ENCODE results near the gene KRT80.

The KRT80 gene

DNA sequence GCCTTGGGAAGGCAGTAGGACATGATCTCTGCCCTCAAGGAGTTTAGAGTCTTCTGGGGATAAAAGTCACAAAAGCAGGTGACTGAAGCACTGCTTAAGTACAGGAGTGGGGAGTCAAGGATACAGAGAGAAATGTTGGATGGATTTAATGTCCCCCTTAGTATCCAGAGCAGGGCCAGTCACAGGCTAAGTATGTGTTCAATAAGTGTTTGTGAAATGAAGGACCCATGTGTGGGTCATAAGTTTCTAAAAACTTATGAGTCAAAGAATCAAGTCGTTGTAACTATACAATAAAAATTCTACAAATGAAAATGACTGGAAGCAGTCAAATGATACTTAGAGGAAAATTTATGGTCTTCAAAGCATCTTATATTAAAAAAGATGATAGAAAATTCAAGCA, 25.1 kb downstream of the KRT80 start:
- Mint-ChIP-seq H3K36me3 (no peaks in the 10 kb centered on the region), H3K27ac (no peak overlapping the region), H3K27me3 (no peaks in the 10 kb centered on the region), H3K9me3 (no peaks in the 10 kb centered on the region), H3K4me1 (peaks cover 22% of the 10 kb centered on the region), H3K4me3 (no peak overlapping the region)

DNA sequence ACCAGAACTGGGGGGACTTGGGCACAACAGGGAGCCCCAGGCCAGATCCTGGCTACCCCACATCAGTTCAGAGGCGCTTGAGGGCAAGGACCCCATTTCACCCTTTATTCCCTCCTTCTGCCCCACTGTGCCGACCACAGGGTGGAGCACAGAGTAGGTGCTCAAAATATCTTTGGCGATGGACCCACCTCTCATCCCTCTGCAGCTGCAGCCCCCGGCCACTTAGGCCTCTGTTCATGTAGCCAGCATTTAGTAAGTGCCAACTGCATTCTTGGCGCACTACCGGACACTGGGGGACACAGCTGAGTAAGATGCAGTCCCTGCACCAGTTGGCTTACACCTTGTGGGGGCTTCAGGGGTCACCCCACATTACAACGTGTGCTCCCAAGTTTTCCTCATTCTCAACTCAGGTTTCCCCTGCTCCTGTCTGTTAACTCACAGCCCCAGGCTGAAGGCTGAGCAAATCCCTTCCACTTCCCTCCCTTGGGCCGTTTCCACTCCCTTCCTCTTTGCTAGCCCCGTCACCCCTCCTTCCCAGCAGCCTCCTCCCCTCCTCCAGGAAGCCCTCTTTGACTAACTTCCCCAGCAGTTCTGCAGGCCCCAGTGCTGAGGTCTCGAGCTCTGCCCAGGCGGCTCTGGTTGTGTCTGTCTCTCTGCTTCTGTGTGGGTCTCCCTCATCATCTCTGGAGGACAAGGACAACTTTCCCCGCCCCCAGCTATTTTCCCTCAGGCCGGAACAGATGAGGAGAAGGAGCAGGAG, 26.5 kb downstream of the KRT80 start:
- Mint-ChIP-seq H3K4me1 (peaks cover 30% of the 10 kb centered on the region), H3K36me3 (no peaks in the 10 kb centered on the region), H3K27me3 (no peaks in the 10 kb centered on the region), H3K9me3 (no peaks in the 10 kb centered on the region), H3K27ac (no peak overlapping the region), H3K4me3 (no peak overlapping the region)

DNA sequence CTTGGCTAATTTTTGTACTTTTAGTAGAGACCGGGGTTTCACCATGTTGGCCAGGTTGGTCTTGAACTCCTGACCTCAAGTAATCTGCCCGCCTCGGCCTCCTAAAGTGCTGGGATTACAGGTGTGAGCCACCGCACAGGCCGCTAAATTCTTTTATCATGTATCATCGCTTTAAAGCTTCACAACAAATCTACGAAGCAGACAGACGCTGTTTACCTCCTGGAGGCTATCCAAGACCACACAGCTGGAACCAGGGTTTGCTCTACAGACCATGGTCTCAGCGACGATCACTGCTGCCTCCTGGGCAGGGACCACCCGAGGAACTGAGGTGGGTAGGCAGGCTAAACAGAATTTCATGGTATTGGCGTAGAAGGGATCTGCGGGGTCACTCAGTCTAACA, 27.2 kb downstream of the KRT80 start:
- H3K36me3 Mint-ChIP-seq, result no peaks in the 10 kb centered on the region
- no peaks in the 10 kb centered on the region for H3K27me3 Mint-ChIP-seq
- no peaks in the 10 kb centered on the region for H3K9me3 Mint-ChIP-seq
- H3K27ac Mint-ChIP-seq, result no peak overlapping the region
- peaks cover 30% of the 10 kb centered on the region for H3K4me1 Mint-ChIP-seq
- no peak overlapping the region for H3K4me3 Mint-ChIP-seq

DNA sequence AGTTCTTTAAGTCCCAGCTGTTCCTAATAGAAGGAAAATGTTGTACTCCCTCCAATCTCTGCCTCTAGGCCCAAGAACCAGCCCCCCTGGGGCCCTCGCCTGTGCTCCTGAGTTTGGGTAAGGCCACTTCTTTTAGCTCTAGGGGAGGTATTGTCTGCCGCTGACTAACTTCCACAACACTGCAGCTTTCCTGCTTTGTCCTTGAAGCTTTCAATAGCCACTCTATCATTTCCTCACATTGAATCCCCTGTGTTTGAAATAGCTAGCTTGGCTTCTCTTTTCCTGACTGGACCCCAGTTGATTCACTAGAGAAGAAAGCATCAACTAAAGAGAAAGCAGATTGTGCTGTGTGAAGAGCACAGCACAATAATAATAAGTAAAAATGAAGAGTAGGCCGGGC, 28.8 kb downstream of the KRT80 start:
- H3K27me3 Mint-ChIP-seq, result no peaks in the 10 kb centered on the region
- peaks cover 30% of the 10 kb centered on the region for H3K4me1 Mint-ChIP-seq
- H3K9me3 Mint-ChIP-seq, result no peaks in the 10 kb centered on the region
- H3K36me3 Mint-ChIP-seq, result no peaks in the 10 kb centered on the region
- no peak overlapping the region for H3K27ac Mint-ChIP-seq
- H3K4me3 Mint-ChIP-seq, result no peak overlapping the region

DNA sequence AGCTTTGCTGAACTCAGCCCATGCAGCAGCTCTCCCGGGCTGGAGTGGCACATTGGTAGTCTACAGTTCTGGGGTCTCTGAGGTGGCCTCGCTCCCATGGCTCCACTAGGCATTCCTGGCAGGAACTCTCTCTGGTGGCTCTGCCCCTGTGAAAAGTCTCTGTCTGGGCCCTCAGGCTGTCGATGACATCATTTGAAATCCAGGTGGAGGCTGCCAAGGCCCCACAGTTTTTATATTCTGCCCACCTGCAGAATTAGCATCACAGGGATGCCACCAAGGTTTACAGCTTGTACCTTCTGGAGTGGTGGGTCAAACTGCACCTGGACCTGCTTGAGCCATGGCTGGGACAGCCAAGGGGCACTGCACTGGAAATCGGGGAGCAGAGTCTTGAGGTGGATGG, 31.6 kb downstream of the KRT80 start:
- Mint-ChIP-seq H3K4me3 (no peak overlapping the region), H3K27me3 (no peaks in the 10 kb centered on the region), H3K4me1 (peaks cover 49% of the 10 kb centered on the region), H3K9me3 (no peaks in the 10 kb centered on the region), H3K36me3 (no peaks in the 10 kb centered on the region), H3K27ac (no peak overlapping the region)

DNA sequence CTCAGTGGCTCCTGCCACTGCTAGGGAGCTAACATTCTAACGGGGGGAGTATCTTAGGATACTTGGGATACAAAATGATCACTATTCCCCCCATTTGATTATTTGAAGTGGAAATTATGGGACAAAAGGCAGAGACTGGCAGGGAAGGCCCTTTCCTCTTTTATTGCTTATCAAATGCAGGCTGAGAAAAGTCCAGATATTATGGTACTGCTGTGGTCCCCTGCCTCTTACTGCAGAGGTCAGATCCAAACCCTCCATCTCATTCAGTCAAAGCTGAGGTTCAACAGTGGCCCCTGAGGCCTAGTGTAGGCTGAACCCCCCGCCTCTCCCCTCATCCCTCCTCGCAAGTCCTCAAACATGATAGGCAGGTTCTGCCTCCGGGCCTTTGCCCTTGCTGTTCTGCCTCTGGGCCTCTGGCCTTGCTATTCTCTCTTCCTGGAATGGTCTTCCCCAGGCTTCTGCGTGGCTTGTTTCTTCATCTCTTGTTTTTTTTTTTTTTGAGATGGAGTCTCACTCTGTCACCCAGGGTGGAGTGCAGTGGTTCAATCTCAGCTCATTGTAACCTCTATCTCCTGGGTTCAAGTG, 34.2 kb downstream of the KRT80 start:
- Mint-ChIP-seq H3K9me3 (no peaks in the 10 kb centered on the region), H3K36me3 (no peaks in the 10 kb centered on the region), H3K27ac (no peak overlapping the region), H3K4me1 (peaks cover 43% of the 10 kb centered on the region), H3K4me3 (no peak overlapping the region), H3K27me3 (no peaks in the 10 kb centered on the region)

DNA sequence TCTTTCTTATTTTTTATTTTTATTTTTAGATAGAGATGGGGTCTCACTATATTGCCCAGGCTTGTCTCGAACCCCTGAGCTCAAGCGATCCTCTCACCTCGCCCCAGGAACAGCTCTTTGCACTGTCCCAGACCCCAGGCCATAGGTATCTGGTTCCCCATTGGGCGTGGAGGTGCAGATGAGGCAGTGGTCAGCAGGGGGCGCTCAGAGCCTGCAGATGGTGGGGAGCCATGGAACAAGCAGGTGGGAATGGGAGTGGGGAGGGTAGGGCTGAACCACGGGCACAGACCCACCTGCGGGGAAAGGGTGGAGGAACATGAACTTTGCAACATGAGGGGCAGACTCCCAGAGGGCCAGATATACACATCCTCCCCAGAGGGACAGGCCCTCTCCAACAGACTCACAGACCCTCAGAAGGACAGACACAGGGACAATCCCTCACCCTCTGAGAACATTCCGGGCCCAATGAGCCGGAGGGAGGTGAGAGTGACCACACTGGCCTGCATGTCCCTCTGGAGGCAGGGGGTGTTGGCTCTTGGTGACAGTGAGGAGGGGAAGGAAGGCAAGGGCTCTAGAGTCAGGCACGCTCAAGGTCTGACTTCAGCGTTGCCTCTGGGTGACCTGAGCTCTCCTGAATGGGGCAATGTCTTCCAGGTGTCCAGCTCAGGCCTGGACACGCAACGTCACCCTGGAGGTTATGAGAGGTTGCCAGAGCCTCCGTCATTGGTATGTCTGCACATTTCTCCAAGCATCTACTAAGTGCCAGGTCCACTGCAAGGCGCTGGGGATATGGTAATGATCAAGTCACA, 34.9 kb downstream of the KRT80 start:
- no peaks in the 10 kb centered on the region for H3K9me3 Mint-ChIP-seq
- H3K27me3 Mint-ChIP-seq, result no peaks in the 10 kb centered on the region
- H3K4me1 Mint-ChIP-seq, result peaks cover 38% of the 10 kb centered on the region
- no peaks in the 10 kb centered on the region for H3K36me3 Mint-ChIP-seq
- H3K4me3 Mint-ChIP-seq, result no peak overlapping the region
- peak overlapping the region; percentile 46 for H3K27ac Mint-ChIP-seq

DNA sequence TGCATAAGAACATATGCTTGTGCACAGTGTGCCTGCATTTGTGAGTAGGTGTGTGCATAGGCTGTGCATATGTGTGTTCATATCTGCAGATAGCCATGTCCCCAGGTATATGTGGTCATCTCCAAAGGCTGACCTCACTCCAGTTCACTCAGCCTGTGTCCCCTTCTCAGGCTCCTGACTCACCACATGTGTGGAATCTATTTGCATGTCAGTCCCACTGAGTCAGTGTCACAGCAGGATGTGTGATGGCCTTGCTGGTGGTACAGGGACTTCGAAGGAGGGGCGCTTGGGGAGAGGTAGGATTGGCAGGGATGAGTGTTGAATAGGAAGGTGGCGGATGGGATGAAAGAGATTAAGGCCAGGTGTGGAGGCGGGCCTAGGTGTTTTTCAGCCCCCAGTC, 35.5 kb downstream of the KRT80 start:
- Mint-ChIP-seq H3K27me3 (no peaks in the 10 kb centered on the region), H3K27ac (no peak overlapping the region), H3K36me3 (no peaks in the 10 kb centered on the region), H3K4me1 (peaks cover 37% of the 10 kb centered on the region), H3K9me3 (no peaks in the 10 kb centered on the region), H3K4me3 (no peak overlapping the region)

DNA sequence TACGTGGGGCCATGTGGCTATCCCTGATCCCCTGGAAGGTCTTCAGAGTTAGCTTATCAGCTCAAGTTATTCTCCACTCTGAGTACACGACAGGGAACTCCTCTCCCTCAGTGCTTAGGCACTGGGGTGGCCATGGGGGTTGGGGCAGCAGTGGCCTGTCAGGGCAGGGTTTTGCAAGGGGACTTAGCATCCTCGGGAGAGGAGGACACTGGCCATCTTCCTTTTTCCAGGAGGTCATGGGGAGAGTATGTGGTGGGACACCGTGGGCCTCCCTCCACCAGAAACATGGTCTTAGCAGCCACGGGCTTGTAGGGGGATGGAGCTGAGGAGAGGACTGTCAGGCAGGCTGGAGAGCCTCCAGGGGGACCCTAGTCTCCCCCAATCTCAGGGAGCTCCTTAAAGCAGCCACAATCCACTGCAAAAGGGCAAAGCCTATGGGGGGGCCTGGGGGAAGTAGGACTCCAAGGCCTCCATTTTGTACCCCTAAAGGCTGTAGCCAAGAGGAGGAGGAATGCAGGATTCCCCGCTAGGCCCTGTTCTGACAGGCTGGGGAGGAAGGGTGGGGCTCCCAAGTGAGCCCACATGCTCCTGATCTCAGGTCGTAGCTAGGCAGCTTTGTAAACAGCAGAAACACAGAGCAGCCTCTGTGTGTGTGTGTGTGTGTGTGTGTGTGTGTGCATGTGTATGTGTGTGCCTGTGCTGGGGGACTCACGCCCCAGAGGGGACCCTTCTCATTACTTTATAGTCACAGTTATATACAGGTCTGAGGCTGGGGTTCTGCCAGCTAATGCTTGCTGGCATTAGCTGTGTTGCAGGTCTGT, 36.6 kb downstream of the KRT80 start:
- peak overlapping the region; percentile 80 for H3K27ac Mint-ChIP-seq
- H3K36me3 Mint-ChIP-seq, result no peaks in the 10 kb centered on the region
- H3K4me3 Mint-ChIP-seq, result no peak overlapping the region

DNA sequence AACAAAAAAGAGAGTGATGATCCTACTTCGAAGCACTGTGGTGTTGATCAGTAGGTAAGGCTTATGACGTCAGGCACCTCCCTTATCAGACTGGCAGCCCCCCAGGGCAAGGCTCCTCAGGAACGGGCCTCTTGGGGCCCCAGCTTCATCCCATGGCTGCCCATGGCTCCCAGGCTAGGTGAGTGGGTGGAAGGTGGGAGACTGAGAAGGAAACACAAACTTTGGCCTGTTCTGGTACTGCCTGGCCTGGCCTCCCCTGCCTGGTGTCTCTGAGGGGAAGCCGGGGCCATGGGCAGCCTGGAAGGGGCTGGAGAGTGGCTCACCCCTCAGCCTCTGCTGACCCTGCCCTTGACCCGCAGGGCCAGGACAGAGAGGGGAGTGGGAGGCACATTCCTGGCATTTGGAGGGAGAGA, 38.9 kb downstream of the KRT80 start:
- H3K36me3 Mint-ChIP-seq, result no peaks in the 10 kb centered on the region
- H3K27ac Mint-ChIP-seq, result no peak overlapping the region
- H3K27me3 Mint-ChIP-seq, result no peaks in the 10 kb centered on the region
- peaks cover 33% of the 10 kb centered on the region for H3K4me1 Mint-ChIP-seq
- peak overlapping the region; percentile 42 for H3K4me3 Mint-ChIP-seq
- H3K9me3 Mint-ChIP-seq, result no peaks in the 10 kb centered on the region

More for the DNA sequence above, 36.6 kb downstream of the KRT80 start:
- Mint-ChIP-seq H3K27me3 (no peaks in the 10 kb centered on the region), H3K9me3 (no peaks in the 10 kb centered on the region), H3K4me1 (peaks cover 33% of the 10 kb centered on the region)

DNA sequence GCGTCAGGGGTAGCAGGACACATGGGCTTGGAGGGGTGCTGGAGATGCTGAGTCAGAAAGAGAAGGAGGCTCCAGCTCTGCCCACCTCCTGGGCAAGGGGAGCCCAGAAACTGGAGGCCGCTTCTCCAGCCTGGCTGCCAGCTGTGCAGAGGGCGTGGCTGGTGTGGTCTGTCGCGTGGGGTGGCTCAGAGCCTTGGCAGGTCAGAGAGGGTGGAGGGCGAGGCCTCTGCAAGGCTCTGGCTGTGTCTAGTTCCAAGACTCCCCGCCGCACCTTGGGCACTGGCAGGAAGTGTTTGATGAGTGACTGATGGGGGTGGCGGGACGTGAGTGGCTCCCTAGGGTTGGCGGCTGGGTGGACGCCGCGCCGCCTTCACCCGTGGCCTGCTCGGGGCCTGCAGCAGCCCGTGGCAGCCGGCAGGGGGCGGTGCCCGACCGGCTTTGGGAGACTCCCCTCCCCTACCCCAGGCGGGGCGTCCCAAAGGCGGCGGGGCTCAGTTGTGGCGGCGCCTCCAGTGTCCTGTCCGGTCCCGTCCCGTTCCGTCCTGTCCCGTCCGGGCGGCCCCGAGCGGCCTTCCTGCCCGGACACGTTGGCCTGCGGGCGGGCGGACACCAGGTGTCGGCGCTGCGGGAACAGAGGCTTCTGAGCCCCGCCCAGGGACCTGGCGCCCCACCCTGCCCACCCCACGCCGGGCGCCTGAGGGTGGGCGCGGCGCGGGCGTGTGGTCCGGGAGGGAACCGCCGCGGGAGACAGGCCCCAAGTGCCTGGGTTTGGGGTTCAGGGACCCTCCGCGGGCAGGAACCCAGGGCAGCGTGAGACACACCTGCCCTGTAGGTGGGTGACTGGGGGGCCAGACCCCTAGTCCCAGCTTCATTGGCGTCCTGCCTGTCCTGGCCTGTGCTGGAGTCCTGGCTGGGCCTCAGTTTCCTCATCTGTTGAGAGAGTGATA, 39.7 kb downstream of the KRT80 start:
- no peak overlapping the region for H3K27ac Mint-ChIP-seq
- H3K4me3 Mint-ChIP-seq, result peak overlapping the region; percentile 51
- H3K9me3 Mint-ChIP-seq, result no peaks in the 10 kb centered on the region
- H3K4me1 Mint-ChIP-seq, result peaks cover 33% of the 10 kb centered on the region
- H3K36me3 Mint-ChIP-seq, result no peaks in the 10 kb centered on the region
- H3K27me3 Mint-ChIP-seq, result no peaks in the 10 kb centered on the region

DNA sequence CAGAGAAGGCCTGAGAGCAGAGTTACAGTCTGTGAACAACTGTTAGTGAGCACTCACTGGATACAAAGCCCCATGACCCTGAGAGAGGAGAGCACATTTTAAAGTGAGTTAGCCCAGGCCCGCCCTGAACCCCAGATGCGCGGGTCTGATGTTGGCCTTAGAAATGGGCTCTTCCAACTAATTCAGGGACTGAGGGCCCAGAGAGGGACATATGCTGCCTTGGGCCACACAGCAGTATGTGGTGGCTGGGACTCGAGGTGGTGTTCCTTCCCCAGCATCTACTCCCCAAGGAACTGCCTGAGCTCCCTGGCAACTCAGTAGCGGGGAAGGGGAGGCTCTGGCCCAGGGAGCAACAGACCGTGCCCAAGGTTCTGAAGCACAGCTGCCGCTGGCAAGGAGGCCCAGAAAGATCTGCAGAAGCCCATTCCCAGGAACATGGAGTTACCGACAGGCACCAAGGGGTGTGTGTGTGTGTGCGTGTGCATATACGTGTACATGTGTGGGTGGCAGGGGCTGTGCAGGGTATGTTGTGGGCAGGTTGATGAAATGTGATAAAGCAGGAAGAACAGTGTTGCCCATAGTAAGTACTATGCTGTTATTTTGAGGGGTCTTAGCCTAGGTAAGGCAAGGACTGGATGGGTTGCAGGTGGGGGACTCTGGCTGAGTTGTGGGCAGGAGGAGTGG, 40.5 kb downstream of the KRT80 start:
- Mint-ChIP-seq H3K4me3 (peak overlapping the region; percentile 51), H3K4me1 (peaks cover 25% of the 10 kb centered on the region), H3K27ac (no peak overlapping the region), H3K9me3 (no peaks in the 10 kb centered on the region), H3K36me3 (no peaks in the 10 kb centered on the region), H3K27me3 (no peaks in the 10 kb centered on the region)

DNA sequence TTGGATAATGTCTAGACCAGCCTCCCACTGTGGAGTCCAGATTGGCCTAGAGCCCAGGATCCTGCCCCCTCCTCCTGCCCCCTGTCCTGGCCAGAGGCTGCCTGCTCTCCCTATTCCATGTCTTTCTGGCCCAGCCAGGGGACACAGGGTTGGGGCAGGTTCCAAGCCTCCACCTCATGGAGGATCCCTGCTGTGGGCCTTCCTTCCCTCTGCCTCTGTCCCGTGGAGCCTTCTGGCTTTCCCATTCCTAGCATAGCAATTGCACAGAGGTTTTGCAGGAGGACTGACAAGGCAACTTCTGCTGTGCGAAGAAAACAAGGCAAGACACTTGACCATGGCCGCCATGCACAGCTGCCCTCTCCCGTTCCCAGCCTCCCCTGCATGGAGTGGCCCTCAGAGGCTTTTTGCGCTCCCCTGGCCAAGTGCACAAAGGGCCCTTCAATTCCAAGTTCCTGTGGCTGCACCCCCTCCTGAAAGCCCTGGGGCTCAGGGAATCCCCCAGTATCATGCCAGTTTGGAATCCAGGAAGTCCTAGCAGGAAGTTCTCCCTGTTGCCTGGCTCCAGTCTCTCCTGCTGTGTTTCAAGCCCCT, 42.1 kb downstream of the KRT80 start:
- Mint-ChIP-seq H3K27me3 (no peaks in the 10 kb centered on the region), H3K4me1 (peaks cover 10% of the 10 kb centered on the region), H3K27ac (no peak overlapping the region), H3K9me3 (no peaks in the 10 kb centered on the region), H3K36me3 (no peaks in the 10 kb centered on the region), H3K4me3 (no peak overlapping the region)

DNA sequence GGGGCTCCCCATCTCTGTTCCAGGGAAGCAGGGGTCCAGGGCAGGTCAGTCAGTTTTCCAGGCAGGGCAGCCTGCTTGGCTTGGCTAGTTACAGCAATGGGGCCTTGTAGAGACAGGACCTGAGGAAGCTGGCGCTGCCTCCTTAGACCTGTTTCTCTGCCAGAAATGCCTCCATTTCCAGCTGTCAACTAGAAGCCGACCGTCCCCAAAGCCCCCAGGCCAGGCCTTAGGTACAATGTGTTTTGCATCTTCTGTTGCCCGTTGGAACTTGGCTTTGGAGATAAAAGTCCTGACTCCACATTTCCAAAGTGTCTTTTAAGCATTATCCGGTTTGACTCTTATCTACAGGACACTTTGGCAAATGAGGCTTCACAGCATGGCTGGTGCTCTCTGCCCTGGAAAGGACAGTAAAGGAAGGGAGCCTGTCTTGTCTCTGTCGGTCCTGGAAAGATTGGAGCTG, 42.6 kb downstream of the KRT80 start:
- Mint-ChIP-seq H3K27me3 (no peaks in the 10 kb centered on the region), H3K4me1 (peaks cover 10% of the 10 kb centered on the region), H3K9me3 (no peaks in the 10 kb centered on the region), H3K27ac (no peak overlapping the region), H3K36me3 (no peaks in the 10 kb centered on the region), H3K4me3 (no peak overlapping the region)
